GM12873 (cell line): Measurements from ENCODE around the gene CNTN4.

ENCODE experiments used
- TF ChIP-seq, protein P1 (sequence below): IDR thresholded peaks from 2 replicates; pipeline ENCODE4 v1.5.1; 2012; ENCODE audit warnings: low read depth, mild to moderate bottlenecking, moderate library complexity, low read length, control low read depth; ENCODE audit not compliant: insufficient read depth; ENCODE audit errors: missing control alignments

Gene CNTN4

DNA sequence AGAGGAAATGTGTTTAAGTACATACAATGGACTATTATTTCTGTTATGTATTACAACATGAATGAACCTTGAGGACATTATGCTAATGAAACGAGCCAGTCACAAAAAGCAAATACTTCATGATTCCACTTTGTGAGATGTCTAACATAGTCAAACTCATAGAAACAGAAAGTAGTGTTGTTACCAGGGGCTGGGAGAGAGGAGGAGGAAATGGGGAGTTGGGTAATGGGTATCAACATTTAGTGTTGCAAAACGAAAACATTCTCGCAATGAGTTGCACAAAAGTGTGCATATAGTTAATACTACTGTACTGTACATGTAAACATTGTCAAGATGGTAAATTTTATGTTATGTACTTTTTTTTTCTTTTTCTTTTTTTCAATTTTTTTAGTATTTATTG lies 817.2 kb downstream of the CNTN4 start:
- TF ChIP-seq, protein P1, sequence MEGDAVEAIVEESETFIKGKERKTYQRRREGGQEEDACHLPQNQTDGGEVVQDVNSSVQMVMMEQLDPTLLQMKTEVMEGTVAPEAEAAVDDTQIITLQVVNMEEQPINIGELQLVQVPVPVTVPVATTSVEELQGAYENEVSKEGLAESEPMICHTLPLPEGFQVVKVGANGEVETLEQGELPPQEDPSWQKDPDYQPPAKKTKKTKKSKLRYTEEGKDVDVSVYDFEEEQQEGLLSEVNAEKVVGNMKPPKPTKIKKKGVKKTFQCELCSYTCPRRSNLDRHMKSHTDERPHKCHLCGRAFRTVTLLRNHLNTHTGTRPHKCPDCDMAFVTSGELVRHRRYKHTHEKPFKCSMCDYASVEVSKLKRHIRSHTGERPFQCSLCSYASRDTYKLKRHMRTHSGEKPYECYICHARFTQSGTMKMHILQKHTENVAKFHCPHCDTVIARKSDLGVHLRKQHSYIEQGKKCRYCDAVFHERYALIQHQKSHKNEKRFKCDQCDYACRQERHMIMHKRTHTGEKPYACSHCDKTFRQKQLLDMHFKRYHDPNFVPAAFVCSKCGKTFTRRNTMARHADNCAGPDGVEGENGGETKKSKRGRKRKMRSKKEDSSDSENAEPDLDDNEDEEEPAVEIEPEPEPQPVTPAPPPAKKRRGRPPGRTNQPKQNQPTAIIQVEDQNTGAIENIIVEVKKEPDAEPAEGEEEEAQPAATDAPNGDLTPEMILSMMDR: no peak

GRCh38 chr3:2920103-2920502 lies 821.4 kb downstream of the CNTN4 start:
- TF ChIP-seq, protein P1: no peak

- TF ChIP-seq, protein P1: no peak
Observed at GRCh38 chr3:2921452-2921851, 822.8 kb downstream of the CNTN4 start.

- TF ChIP-seq, protein P1: peak; percentile 40
Observed at GRCh38 chr3:2921903-2922302, 823.2 kb downstream of the CNTN4 start.

DNA sequence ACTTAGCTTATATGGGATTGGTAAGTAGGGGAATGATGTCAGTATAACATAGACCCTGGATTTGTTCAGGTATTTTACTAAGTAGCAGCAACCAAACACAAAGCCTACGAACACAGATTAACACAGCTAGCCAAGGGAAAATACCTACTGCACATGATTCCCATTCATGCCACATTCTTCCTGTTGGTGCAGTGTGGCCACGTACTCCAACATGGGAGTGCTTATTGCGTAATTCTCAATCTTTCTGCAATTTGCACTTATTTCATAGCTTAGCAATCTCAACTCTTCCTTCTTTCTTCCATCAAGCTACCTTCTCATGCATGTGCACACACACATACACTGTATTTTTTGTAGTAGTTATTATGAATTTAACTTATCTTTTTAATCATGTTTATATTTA lies 824.7 kb downstream of the CNTN4 start:
- TF ChIP-seq, protein P1: no peak

DNA sequence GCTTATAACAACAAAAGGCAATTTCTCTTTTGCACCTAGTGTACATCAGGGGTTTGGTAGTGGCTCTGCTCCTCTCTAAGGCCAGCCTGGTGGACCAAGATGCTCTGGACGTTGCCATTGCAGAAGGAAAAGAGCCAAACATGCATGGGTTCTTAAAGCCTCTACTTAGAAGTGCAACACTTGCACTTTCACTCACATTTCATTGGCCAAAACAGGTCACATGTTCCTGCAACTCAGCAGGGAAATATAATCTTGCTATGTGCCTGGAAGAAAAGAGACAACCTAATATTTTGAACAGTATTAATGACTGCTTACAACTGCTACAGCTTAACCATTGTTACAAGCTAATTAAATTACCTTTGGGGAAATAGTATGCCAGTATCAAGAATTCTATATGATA lies 828.6 kb downstream of the CNTN4 start:
- TF ChIP-seq, protein P1: no peak

- TF ChIP-seq, protein P1: no peak
Observed at GRCh38 chr3:2929574-2929973, 830.9 kb downstream of the CNTN4 start.

DNA sequence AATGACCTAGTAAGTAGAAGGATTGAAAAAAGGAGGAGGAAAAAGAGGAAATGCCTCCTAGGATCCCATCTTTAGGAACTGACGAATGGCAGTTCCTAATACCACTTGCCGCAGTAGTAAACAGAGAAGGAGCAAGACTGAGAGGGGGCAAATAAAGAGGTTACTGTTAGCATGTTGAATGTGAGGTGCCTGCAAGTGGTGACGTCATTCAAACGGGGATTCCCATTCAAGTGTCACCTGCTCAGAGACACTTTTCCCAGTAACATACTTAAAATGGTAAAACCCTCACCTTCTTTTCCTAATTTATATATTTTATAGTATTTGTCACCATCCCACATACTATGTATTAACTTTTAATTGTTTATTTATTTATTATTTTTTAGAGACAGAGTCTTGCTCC lies 832.6 kb downstream of the CNTN4 start:
- TF ChIP-seq, protein P1: no peak
